Measurements from ENCODE around the gene TACC2.
A peak's percentile ranks its signal among the peaks of the same experiment; 100 is the strongest.
"Not testable (repeated sequence)": the region's sequence is repeated elsewhere in the genome, so short reads cannot be mapped to it uniquely, and the experiment has no call there.

Gene TACC2

DNA sequence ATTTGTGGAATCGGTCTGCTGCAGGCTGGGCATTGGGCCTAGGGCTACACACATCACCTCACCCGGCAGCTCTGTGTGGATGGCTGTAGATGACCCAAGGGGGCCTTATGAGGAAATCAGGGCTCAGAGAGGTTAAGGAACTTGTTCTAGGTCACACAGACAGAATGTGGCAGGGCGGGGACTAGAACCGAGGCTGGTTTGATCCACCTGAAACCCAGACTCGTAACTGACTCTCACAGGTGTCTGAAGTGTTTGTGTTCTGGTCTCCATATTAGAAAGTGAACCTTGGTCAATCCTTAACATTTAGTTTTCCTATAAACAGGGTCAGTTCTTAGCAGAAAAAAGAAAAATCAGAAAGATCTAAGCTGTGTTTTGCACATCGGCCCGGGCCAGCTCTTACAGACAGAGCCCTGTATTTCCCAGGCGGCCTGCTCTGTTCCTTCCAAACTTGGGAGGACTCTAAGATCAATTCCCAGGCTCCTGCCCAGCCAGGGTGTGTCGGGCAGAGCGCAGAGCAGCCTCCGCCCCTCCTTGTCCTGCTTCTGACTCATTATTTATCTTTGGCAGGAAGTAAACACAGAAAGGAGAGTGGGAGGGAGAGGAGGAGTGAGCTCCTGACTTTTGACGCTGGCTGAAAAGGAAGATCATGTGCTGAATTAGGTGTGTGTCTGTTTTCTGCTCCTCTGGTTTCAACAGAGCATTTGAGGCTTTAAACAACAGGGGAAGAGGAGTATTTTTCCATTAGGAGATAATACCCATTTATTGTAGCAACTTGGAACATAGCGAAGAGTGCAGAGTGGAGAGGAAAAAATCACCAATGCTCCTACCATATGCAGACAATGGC, 74.1 kb downstream of the TACC2 start:
- DNase-seq, result no peak

DNA sequence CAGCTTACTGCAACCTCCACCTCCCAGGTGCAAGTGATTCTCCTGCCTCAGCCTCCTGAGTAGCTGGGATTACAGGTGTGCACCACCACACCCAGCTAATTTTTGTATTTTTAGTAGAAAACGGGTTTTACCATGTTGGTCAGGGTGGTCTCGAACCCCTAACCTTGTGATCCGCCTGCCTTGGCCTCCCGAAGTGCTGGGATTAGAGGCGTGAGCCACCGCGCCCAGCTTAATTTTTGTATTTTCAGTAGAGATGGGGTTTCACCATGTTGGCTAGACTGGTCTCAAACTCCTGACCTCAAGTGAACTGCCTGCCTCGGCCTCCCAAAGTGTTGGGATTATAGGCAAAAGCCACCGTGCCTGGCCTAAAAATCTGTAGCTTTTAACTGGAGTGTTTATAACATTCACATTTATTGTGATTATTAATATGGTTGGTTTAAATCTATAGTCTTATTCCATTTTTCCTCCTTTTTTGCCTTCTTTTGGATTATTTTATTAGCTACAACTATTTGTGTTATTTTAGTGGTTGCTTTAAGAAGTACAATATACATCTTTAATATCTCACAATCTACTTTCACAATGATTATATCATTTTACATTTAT, 77.5 kb downstream of the TACC2 start:
- DNase-seq, result not testable (repeated sequence)

DNA sequence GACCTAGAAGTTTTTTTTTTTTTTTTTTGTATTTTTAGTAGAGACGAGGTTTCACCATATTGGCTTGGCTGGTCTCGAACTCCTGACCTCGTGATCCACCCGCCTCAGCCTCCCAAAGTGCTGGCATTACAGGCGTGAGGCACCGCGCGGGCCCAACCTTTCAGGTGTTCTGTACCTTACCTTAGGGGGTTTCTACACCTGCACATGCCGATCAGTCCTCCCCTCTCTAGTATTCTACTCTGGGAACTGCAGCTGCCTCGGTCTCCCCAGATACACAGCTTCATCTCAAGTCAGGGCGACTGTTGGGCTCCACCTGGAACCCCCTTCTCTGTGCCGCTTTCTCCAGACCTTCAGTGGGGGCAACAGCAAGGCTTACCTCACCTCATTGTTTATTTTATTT, 79.9 kb downstream of the TACC2 start:
- DNase-seq, result no peak

DNA sequence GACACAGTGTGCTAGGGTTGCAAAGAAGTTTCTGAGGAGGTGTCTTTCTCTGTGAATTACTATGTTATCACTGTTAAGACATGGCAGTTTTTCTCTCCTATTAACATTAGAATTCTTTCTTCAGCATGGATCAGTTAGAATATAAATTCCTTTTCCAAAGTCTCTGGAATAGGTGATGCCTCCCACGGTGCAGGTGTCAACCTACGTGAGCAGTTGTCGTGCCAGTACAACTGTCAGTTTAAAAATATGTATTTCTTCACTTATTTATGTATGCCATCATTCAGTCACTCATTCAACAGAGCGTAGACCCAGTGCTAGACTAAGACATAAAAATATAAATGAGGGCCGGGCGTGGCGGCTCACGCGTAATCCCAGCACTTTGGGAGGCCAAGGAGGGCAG, 83.5 kb downstream of the TACC2 start:
- DNase-seq, result no peak

DNA sequence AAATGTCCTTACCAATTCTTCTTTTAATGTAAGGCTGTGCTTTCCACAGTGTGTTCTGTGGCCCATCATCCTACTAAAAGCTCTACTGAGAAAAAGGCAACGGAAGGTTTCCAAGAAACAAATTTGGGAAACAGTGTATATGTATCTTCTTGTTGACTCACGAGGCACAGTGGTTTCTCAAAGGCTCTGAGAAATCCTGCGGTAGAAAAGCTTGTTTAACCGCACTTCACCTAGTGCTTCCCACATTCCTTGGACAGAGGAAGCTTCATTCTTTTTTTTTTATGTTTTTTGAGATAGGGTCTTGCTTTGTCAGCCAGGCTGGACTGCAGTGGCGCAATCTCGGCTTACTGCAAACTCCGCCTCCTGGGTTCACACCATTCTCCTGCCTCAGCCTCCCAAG, 84.5 kb downstream of the TACC2 start:
- no peak for DNase-seq

DNA sequence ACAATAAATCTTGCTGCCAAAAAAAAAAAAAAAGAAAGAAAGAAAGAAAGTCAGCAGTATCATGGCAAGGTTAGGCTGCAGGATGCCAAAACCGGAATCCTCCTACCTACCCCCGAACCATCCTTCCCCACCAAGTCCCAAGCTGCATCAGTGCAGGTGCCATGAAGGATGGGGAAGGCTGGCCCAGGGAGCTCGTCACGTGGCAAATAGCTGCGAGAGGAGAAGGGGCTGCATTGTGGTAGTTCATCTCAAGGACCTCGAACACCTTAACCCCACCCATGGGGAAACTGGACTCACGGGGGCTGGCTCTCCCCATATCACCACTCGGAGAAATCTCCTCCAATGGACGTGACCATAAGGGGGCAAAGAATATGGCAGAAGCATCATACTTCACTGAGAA, 86.2 kb downstream of the TACC2 start:
- no peak for DNase-seq

DNA sequence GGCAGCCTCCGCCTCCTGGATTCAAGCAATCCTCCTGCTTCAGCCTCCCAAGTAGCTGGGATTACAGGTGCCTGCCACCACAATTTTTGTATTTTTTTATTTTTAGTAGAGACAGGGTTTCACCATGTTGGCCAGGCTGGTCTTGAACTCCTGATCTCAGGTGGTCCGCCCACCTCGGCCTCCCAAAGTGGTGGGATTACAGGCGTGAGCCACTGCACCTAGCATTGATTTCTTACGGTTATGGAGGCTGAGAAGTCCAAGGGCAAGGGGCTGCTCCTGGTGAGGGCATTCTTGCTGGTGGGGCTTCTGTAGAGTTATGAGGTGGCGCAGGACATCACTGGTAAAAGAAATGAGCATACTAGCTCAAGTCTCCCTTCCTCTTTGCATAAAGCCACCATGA, 86.9 kb downstream of the TACC2 start:
- not testable (repeated sequence) for DNase-seq

DNA sequence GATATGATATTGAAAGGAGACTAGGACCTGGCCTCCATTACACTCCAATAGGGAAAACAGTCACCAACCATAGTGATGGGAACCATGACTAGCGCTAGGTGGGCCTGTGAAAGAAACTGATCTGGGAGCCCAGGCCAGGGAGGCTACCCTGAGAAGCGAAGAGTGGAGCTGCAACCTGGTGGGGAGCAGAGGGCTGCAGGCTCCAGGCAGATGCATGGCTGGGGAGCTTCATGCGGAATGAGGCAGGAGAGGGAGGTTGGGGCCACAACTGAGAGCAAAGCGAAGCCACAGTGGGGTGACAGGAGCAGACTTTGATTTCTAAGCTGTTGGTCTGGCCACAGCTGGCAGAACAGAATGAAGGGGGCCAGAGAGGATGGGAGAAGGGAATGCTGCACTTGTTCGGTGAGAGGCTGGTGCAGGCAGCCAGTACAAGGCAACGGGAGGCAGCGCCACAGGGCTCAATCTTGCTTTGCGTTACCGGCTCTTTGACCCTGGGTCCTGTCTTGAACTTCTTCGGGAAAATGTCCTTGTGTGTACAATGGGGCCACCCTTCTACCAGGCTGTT, 88.4 kb downstream of the TACC2 start:
- no peak for DNase-seq

DNA sequence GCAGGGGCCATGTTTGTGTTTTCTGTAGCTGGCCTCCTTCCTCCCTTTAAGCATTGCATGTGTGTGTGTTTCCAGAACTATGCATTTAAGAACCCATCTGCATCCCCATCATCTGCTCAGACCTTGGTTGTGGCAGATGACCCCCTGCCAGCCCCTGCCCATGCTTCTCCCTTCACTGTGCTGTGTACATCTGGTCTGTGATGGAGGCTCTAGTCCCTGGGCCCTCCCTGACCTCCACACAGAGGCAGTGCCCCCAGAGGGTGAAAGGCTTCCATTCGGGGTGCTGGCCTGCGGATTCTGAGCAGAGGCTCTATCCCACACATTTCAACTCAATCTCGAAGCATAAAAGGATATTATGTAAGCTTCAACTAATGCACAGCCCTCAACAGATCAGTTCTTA, 89.4 kb downstream of the TACC2 start:
- peak; percentile 26 for DNase-seq

DNA sequence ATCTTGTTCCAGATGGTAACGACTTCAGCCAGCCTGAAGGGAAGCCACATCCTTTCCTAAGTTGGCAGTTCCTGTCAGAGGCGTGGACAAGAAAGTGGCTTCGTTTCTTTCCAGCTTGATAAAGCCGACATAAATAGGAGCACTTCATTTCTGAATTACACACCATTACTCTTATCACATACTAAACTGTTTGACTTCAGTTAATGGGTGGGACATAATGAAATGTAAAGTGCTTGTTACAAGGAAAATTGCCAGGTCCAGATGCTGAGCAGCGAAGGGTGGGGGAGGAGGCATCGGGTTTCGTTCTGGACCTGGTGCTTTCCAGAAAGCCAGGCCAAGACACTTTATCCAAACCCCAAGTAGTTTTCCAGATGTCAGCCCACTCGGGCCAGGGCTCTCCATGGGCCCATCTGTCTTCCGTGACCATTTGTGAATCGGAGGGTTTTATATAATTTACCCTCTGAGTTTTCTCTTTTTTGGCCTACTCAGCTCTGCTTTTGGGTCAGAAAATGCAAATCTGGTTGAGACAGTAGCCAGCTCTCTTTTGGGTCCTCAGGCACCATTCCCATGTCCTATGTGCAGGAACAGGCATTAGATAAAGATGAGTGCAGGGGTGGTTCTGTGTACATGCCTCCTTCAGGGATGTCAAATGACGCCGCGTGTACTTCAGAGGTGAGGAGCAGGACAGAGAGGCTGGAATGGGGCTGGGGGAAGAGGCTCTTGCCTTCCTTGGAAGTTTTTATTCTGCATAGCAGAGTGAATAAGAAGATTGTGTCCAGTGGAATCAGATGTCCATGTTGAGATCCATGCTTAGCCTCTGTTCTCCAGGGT, 90.2 kb downstream of the TACC2 start:
- DNase-seq, result no peak

DNA sequence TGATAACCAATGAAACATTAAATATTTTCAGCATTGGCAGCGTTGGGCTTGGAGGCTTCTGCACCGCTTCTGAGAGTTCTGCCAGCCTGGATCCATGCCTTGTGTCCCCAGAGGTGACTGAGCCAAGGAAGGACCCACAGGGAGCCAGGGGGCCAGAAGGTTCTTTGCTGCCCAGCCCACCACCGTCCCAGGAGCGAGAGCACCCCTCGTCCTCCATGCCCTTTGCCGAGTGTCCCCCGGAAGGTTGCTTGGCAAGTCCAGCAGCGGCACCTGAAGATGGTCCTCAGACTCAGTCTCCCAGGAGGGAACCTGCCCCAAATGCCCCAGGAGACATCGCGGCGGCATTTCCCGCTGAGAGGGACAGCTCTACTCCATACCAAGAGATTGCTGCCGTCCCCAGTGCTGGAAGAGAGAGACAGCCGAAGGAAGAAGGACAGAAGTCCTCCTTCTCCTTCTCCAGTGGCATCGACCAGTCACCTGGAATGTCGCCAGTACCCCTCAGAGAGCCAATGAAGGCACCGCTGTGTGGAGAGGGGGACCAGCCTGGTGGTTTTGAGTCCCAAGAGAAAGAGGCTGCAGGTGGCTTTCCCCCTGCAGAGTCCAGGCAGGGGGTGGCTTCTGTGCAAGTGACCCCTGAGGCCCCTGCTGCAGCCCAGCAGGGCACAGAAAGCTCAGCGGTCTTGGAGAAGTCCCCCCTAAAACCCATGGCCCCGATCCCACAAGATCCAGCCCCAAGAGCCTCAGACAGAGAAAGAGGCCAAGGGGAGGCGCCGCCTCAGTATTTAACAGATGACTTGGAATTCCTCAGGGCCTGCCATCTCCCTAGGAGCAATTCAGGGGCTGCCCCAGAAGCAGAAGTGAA, 93.9 kb downstream of the TACC2 start:
- DNase-seq, result no peak

DNA sequence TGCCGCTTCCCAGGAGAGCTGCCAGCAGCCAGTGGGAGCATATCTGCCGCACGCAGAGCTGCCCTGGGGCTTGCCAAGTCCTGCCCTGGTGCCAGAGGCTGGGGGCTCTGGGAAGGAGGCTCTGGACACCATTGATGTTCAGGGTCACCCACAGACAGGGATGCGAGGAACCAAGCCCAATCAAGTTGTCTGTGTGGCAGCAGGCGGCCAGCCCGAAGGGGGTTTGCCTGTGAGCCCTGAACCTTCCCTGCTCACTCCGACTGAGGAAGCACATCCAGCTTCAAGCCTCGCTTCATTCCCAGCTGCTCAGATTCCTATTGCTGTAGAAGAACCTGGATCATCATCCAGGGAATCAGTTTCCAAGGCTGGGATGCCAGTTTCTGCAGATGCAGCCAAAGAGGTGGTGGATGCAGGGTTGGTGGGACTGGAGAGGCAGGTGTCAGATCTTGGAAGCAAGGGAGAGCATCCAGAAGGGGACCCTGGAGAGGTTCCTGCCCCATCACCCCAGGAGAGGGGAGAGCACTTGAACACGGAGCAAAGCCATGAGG, 94.6 kb downstream of the TACC2 start:
- no peak for DNase-seq

DNA sequence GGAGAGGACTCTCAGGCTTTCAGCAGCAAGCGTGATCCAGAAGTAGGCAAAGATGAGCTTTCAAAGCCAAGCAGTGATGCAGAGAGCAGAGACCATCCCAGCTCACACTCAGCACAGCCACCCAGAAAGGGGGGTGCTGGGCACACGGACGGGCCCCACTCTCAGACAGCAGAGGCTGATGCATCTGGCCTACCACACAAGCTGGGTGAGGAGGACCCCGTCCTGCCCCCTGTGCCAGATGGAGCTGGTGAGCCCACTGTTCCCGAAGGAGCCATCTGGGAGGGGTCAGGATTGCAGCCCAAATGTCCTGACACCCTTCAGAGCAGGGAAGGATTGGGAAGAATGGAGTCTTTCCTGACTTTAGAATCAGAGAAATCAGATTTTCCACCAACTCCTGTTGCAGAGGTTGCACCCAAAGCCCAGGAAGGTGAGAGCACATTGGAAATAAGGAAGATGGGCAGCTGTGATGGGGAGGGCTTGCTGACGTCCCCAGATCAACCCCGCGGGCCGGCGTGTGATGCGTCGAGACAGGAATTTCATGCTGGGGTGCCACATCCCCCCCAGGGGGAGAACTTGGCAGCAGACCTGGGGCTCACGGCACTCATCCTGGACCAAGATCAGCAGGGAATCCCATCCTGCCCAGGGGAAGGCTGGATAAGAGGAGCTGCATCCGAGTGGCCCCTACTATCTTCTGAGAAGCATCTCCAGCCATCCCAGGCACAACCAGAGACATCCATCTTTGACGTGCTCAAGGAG, 95.5 kb downstream of the TACC2 start:
- DNase-seq, result no peak

DNA sequence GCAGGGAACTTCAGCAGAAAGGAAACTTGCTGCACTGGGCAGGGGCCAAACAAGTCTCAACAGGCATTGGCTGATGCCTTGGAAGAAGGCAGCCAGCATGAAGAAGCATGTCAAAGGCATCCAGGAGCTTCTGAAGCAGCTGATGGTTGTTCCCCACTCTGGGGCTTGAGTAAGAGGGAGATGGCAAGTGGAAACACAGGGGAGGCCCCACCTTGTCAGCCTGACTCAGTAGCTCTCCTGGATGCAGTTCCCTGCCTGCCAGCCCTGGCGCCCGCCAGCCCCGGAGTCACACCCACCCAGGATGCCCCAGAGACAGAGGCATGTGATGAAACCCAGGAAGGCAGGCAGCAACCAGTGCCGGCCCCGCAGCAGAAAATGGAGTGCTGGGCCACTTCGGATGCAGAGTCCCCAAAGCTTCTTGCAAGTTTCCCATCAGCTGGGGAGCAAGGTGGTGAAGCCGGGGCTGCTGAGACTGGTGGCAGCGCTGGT, 96.5 kb downstream of the TACC2 start:
- DNase-seq, result no peak

DNA sequence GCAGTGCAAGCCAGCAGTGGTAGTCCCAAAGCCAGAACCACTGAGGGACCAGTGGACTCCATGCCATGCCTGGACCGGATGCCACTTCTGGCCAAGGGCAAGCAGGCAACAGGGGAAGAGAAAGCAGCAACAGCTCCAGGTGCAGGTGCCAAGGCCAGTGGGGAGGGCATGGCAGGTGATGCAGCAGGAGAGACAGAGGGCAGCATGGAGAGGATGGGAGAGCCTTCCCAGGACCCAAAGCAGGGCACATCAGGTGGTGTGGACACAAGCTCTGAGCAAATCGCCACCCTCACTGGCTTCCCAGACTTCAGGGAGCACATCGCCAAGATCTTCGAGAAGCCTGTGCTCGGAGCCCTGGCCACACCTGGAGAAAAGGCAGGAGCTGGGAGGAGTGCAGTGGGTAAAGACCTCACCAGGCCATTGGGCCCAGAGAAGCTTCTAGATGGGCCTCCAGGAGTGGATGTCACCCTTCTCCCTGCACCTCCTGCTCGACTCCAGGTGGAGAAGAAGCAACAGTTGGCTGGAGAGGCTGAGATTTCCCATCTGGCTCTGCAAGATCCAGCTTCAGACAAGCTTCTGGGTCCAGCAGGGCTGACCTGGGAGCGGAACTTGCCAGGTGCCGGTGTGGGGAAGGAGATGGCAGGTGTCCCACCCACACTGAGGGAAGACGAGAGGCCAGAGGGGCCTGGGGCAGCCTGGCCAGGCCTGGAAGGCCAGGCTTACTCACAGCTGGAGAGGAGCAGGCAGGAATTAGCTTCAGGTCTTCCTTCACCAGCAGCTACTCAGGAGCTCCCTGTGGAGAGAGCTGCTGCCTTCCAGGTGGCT, 97.7 kb downstream of the TACC2 start:
- no peak for DNase-seq

DNA sequence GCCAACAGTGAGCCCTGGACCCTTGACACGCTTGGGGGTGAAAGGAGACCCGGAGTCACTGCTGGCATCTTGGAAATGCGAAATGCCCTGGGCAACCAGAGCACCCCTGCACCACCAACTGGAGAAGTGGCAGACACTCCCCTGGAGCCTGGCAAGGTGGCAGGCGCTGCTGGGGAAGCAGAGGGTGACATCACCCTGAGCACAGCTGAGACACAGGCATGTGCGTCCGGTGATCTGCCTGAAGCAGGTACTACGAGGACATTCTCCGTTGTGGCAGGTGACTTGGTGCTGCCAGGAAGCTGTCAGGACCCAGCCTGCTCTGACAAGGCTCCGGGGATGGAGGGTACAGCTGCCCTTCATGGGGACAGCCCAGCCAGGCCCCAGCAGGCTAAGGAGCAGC, 98.5 kb downstream of the TACC2 start:
- DNase-seq, result no peak

DNA sequence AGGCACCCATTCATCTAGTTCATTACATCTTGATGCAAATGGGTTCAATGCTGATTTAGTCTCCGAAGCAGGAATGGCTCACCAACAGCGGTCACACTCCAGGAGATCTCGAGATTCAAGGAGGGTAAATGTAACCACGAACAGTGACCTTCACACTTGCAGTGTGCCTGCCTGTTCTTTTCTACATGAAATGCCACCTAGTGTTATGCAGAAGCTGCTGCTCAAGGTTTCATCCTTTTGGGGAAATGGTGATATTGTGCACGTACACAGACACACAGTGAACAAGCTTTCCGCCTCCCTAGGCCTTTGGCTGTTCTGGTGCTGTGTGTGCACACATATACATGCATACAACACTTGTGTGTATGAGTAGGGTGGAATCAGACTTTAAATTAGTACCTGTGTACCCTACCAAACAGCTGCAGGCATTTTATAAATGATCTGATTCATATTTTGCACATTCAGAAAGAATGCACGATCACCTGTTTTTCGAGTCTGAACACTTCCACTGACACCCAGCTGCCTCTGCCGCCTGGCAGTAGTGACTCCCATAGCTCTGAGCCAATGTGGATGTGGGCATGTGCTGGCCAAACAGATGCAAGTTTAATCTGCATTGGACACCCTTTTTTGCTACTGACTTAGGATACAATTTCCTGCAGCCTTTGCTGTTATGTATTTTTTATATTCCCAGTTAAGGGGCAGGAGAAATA, 100.5 kb downstream of the TACC2 start:
- no peak for DNase-seq

DNA sequence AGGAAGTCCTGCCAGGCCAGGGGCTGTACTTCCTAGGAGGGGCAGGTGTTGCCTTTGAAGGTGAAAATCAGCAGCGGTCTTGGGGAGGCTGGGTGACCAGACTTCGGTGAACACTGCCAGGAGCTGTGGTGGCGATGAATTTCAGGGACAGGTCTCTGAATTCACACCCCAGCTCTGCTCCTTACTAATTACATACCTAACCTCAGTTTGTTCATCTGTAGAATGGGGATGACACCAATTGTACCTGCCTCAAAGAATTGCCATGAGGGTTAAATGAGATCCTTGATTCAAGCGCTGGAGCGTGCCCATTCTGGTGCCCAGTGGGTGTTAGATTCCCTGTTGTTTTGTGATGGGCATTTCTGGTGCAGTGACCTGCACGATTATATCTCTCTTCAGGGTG, 102.8 kb downstream of the TACC2 start:
- DNase-seq, result no peak

DNA sequence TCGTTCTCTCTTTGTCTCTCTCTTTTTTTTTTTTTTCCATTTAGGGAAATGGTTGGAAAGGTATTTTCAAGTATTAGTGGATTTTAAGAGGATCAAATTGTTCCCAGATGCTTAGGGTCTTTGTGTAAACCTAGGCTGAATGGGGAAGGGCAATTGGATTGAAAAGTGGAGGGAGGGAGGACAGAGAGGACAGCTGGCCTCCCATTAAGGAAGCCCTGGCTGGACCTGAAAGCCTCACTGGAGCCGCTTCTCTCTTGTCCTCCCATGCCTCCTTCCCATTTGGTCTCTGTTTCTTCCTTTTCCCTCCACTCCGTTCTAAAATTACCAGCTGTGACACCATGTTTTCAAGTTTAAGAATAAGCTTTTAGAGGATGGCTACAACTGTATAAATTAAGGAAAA, 104.1 kb downstream of the TACC2 start:
- DNase-seq, result no peak

DNA sequence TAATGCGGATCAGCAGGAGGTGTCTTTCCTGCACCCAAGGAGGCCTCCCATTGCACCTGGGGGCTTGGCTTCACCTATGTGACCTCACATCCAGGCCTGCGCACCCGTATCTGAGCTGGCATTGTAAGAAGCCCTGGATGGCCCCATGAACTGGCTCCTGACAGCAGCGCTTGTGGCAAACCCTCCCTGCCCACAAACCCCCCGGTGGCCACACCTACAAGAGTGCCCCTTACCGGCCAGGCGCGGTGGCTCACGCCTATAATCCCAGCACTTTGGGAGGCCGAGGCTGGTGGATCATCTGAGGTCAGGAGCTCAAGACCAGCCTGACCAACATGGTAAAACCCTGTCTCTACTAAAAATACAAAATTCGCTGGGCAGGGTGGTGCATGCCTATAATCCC, 107.2 kb downstream of the TACC2 start:
- not testable (repeated sequence) for DNase-seq

All from retina (tissue), 1 donor.